Natural killer cell (primary cell): ENCODE results near the gene COX19. TPM values are rescaled to one million over a fixed set of nuclear protein-coding genes. Genes with fewer than 3 reads are reported as not detected.

Experiments
- ATAC-seq, 3 donors: fragments of 150-1000 bp in 2 of 3; fragments of 200-7000 bp in 1 of 3; cut with Tn5 transposase; 1 replicate in 1 of 3; 2 replicates in 2 of 3; pipeline ENCODE4 v1.10.0; 2021; ENCODE audit warnings: mild to moderate bottlenecking in 2 of 3, moderate library complexity in 2 of 3
- DNase-seq, 2 donors: peaks; one replicate each; pipeline versions ENCODE4 v3.0.0 to v3.0.0-alpha.2; 2013 to 2021; ENCODE audit warnings: mixed read lengths in 1 of 2
- H3K27ac ChIP-seq: one replicate; pipeline ENCODE4 v1.5.1; 2013; ENCODE audit warnings: mild to moderate bottlenecking, low read length
- H3K27me3 ChIP-seq: one replicate; pipeline ENCODE4 v1.6.1; 2013; ENCODE audit warnings: low read length; ENCODE audit not compliant: control insufficient read depth, insufficient read depth
- H3K36me3 ChIP-seq: one replicate; pipeline ENCODE4 v1.6.1; 2013; ENCODE audit warnings: low read length; ENCODE audit not compliant: control insufficient read depth, insufficient read depth
- H3K4me1 ChIP-seq: one replicate; pipeline ENCODE4 v1.6.1; 2013; ENCODE audit warnings: low read length; ENCODE audit not compliant: control insufficient read depth, insufficient read depth
- H3K4me3 ChIP-seq: one replicate; pipeline ENCODE4 v1.5.1; 2013; ENCODE audit warnings: low read length
- H3K9me3 ChIP-seq: one replicate; pipeline ENCODE4 v1.6.1; 2013; ENCODE audit warnings: low read length; ENCODE audit not compliant: control insufficient read depth, insufficient read depth
- H3K27ac Mint-ChIP-seq, 2 donors: one replicate each; pipeline ENCODE4 v1.8.0; 2022; ENCODE audit warnings: mild to moderate bottlenecking in 2 of 2, mixed read lengths in 2 of 2, moderate library complexity in 1 of 2
- H3K27me3 Mint-ChIP-seq, 2 donors: one replicate each; pipeline ENCODE4 v1.8.0; 2022; ENCODE audit warnings: low read depth in 2 of 2, mixed read lengths in 2 of 2
- H3K36me3 Mint-ChIP-seq: one replicate; pipeline ENCODE4 v1.8.0; 2022; ENCODE audit warnings: mixed read lengths
- H3K4me1 Mint-ChIP-seq, 2 donors: one replicate each; pipeline ENCODE4 v1.8.0; 2022; ENCODE audit warnings: mixed read lengths in 2 of 2
- H3K4me3 Mint-ChIP-seq: one replicate; pipeline ENCODE4 v1.8.0; 2022; ENCODE audit warnings: mild to moderate bottlenecking, moderate library complexity, mixed read lengths
- H3K9me3 Mint-ChIP-seq, 2 donors: one replicate each; pipeline ENCODE4 v1.8.0; 2022; ENCODE audit warnings: mixed read lengths in 2 of 2
- CTCF ChIP-seq: fragments of 200-600 bp; IDR thresholded peaks from one replicate; pipeline ENCODE4 v1.8.0; 2022; ENCODE audit warnings: antibody characterized with exemption
- WGBS: methylation state at CpG from one replicate; pipeline ENCODE4 v1.1.7; 2013; ENCODE audit warnings: missing lambda C conversion rate; ENCODE audit not compliant: insufficient coverage; 5-methylcytosine and 5-hydroxymethylcytosine counted together
- intact Hi-C: fragments of 100-400 bp; cut with micrococcal nuclease; formaldehyde crosslinking; loops from one replicate; pipeline ENCODE4 v1.14.2; 2022
- total RNA-seq, 4 donors: library from RNA; stranded (reverse); fragments of 120-200 nt in 1 of 4; gene quantifications; one replicate each; pipeline versions ENCODE4 v1.2.3 to v1.2.4, GENCODE V29; 2013 to 2022

COX19 gene
- total RNA-seq, 3 donors from 2014 or later (not counting 1 experiment from before 2014, with no cell fraction given), result 33.6 to 38.3 (median 33.6) TPM

- intact Hi-C loops, result no loop called here
- no peak for TF ChIP-seq CTCF
- H3K4me3 ChIP-seq, result no peak overlapping the region
- H3K9me3 Mint-ChIP-seq, result no peaks in the 10 kb centered on the region
- no peaks in the 10 kb centered on the region for H3K36me3 Mint-ChIP-seq
- H3K4me1 ChIP-seq, result peaks cover 27% of the 10 kb centered on the region
- peaks cover 19% of the 10 kb centered on the region for H3K36me3 ChIP-seq
- H3K27me3 ChIP-seq, result no peaks in the 10 kb centered on the region
- H3K27ac ChIP-seq, result no peak overlapping the region
- no peak for DNase-seq
- H3K4me1 Mint-ChIP-seq, result peaks cover 15 to 20% of the 10 kb centered on the region in 2 donors
- peak overlapping the region; percentile 89 to 93 for H3K27ac Mint-ChIP-seq
- peak overlapping the region; percentile 68 for H3K4me3 Mint-ChIP-seq
- WGBS, result 52% methylated on average over 25 of the region's 28 CpGs
- H3K9me3 ChIP-seq, result no peaks in the 10 kb centered on the region
- no peak for ATAC-seq
- H3K27me3 Mint-ChIP-seq, result no peaks in the 10 kb centered on the region
Observed at GRCh38 chr7:975702-976473, 539 bp upstream of the COX19 start.

- H3K4me1 Mint-ChIP-seq, result peaks cover 17 to 21% of the 10 kb centered on the region in 2 donors
- Histone ChIP-seq H3K9me3 (no peaks in the 10 kb centered on the region), H3K4me1 (peaks cover 27% of the 10 kb centered on the region), H3K27ac (peak overlapping the region; percentile 14), H3K36me3 (peaks cover 25% of the 10 kb centered on the region), H3K27me3 (no peaks in the 10 kb centered on the region), H3K4me3 (no peak overlapping the region)
- intact Hi-C loops, result no loop called here
- no peak for TF ChIP-seq CTCF
- no peaks in the 10 kb centered on the region for H3K36me3 Mint-ChIP-seq
- peak overlapping the region; percentile 89 to 93 for H3K27ac Mint-ChIP-seq
- DNase-seq (peak in 1 of 2 donors; percentile 37), ATAC-seq (no peak)
- no peaks in the 10 kb centered on the region for H3K27me3 Mint-ChIP-seq
- H3K4me3 Mint-ChIP-seq, result peak overlapping the region; percentile 90
- H3K9me3 Mint-ChIP-seq, result no peaks in the 10 kb centered on the region
- WGBS, result 33% methylated on average over 5 of the region's 7 CpGs
Observed at GRCh38 chr7:974172-974571, 1.2 kb downstream of the COX19 start.

GRCh38 chr7:973312-973711 is 2.0 kb downstream of the COX19 start:
- no peaks in the 10 kb centered on the region for H3K27me3 ChIP-seq
- intact Hi-C loops, result no loop called here
- Mint-ChIP-seq H3K27ac (peak overlapping the region in 1 of 2 donors; percentile 31), H3K4me1 (peaks cover 17 to 21% of the 10 kb centered on the region in 2 donors), H3K27me3 (no peaks in the 10 kb centered on the region), H3K4me3 (peak overlapping the region; percentile 42), H3K9me3 (no peaks in the 10 kb centered on the region), H3K36me3 (no peaks in the 10 kb centered on the region)
- DNase-seq (no peak), ATAC-seq (no peak)
- no peak overlapping the region for H3K27ac ChIP-seq
- no peak for TF ChIP-seq CTCF
- no peak overlapping the region for H3K4me3 ChIP-seq
- H3K4me1 ChIP-seq, result peaks cover 27% of the 10 kb centered on the region
- H3K9me3 ChIP-seq, result no peaks in the 10 kb centered on the region
- H3K36me3 ChIP-seq, result peaks cover 30% of the 10 kb centered on the region
- WGBS, result 95% methylated on average over 9 of the region's 9 CpGs
